ENCODE measurements around the gene SMIM26. TPM values are rescaled to one million over a fixed set of nuclear protein-coding genes. Genes with fewer than 3 reads are reported as not detected.

SMIM26 gene
- total and polyA plus RNA-seq, 9 of the 15 experiments (the other 6 are each of a cell fraction or from before 2014, with no cell fraction given) = 46.9 to 186 (median 86.5) TPM

GRCh38 chr20:18566892-18567738 is at the start of gene SMIM26 (continued):
- TF ChIP-seq ZNF639 (CRISPR knock-in tag; conservative IDR thresholded peaks at IDR 0.05 in 1 of 2, IDR thresholded peaks at IDR 0.05 in 1 of 2) = no peak; a peak in 1 of 4 replicates
- no peak for TF ChIP-seq MAFF (IDR thresholded peaks at IDR 0.05; ENCODE audit: low read length)
- TF ChIP-seq, protein P1, sequence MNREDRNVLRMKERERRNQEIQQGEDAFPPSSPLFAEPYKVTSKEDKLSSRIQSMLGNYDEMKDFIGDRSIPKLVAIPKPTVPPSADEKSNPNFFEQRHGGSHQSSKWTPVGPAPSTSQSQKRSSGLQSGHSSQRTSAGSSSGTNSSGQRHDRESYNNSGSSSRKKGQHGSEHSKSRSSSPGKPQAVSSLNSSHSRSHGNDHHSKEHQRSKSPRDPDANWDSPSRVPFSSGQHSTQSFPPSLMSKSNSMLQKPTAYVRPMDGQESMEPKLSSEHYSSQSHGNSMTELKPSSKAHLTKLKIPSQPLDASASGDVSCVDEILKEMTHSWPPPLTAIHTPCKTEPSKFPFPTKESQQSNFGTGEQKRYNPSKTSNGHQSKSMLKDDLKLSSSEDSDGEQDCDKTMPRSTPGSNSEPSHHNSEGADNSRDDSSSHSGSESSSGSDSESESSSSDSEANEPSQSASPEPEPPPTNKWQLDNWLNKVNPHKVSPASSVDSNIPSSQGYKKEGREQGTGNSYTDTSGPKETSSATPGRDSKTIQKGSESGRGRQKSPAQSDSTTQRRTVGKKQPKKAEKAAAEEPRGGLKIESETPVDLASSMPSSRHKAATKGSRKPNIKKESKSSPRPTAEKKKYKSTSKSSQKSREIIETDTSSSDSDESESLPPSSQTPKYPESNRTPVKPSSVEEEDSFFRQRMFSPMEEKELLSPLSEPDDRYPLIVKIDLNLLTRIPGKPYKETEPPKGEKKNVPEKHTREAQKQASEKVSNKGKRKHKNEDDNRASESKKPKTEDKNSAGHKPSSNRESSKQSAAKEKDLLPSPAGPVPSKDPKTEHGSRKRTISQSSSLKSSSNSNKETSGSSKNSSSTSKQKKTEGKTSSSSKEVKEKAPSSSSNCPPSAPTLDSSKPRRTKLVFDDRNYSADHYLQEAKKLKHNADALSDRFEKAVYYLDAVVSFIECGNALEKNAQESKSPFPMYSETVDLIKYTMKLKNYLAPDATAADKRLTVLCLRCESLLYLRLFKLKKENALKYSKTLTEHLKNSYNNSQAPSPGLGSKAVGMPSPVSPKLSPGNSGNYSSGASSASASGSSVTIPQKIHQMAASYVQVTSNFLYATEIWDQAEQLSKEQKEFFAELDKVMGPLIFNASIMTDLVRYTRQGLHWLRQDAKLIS (CRISPR knock-in tag; IDR thresholded peaks at IDR 0.05) = peak; percentile 72; the same call in 1 of the 2 replicates
- TF ChIP-seq ZNF586 (CRISPR knock-in tag; conservative IDR thresholded peaks at IDR 0.05) = no peak
- no peak for TF ChIP-seq NUFIP1 (IDR thresholded peaks at IDR 0.05; ENCODE audit: partially characterized antibody)
- TF ChIP-seq SNAPC5 (CRISPR knock-in tag; IDR thresholded peaks at IDR 0.05) = no peak
- no peak for TF ChIP-seq PPARD (CRISPR knock-in tag; IDR thresholded peaks at IDR 0.05)
- TF ChIP-seq ZNF143 (CRISPR knock-in tag; IDR thresholded peaks at IDR 0.05) = no peak
- no peak for TF ChIP-seq BCOR (IDR thresholded peaks at IDR 0.05)
- TF ChIP-seq RFX1 (IDR thresholded peaks at IDR 0.05) = peak; percentile 36
- no peak for TF ChIP-seq MTA1 (IDR thresholded peaks at IDR 0.05; ENCODE audit: borderline replicate concordance)
- TF ChIP-seq, protein P2, sequence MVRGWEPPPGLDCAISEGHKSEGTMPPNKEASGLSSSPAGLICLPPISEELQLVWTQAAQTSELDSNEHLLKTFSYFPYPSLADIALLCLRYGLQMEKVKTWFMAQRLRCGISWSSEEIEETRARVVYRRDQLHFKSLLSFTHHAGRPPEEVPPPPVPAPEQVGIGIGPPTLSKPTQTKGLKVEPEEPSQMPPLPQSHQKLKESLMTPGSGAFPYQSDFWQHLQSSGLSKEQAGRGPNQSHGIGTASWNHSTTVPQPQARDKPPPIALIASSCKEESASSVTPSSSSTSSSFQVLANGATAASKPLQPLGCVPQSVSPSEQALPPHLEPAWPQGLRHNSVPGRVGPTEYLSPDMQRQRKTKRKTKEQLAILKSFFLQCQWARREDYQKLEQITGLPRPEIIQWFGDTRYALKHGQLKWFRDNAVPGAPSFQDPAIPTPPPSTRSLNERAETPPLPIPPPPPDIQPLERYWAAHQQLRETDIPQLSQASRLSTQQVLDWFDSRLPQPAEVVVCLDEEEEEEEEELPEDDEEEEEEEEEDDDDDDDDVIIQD (CRISPR knock-in tag; IDR thresholded peaks at IDR 0.05) = no peak
- TF ChIP-seq RCOR1 (IDR thresholded peaks at IDR 0.05; ENCODE audit: borderline replicate concordance in 1 of 2, low read depth in 2 of 2, low read length in 2 of 2) = peak in 1 of 2 experiments; percentile 11; a peak in 1 of 4 replicates
- TF ChIP-seq HDAC8 (tag; IDR thresholded peaks at IDR 0.05) = no peak
- no peak for TF ChIP-seq NFIX (CRISPR knock-in tag; IDR thresholded peaks at IDR 0.05; ENCODE audit: low read depth)
- TF ChIP-seq ZNF263 (CRISPR knock-in tag; IDR thresholded peaks at IDR 0.05; ENCODE audit: borderline replicate concordance) = no peak
